Measurements from ENCODE around the gene CA4. TPM values are rescaled to one million over a fixed set of nuclear protein-coding genes. Genes with fewer than 3 reads are reported as not detected.

The CA4 gene
- total RNA-seq, 2 experiments from 2014 or later = not detected

- peaks cover 56% of the 10 kb centered on the region for H3K27me3 Mint-ChIP-seq
- POLR2A ChIA-PET = interaction anchor here (1.1 kb wide), 1 partner anchor 12 kb away, joined by 3 read pairs; no protein-coding TSS in a partner anchor
- H3K27ac Mint-ChIP-seq = no peak overlapping the region
- H3K4me1 Mint-ChIP-seq = peaks cover 42% of the 10 kb centered on the region
- no peaks in the 10 kb centered on the region for H3K9me3 Mint-ChIP-seq
- ATAC-seq (ENCODE audit: low read depth) = no peak
- no peak overlapping the region for H3K4me3 Mint-ChIP-seq
- peaks cover 2% of the 10 kb centered on the region for H3K36me3 Mint-ChIP-seq
- DNase-seq = no peak
Measured at GRCh38 chr17:60138769-60139437, 10.9 kb upstream of the CA4 start.

GRCh38 chr17:60139438-60140285 lies 10.1 kb upstream of the CA4 start:
- peak; percentile 87 for DNase-seq
- H3K36me3 Mint-ChIP-seq = peaks cover 1% of the 10 kb centered on the region
- peaks cover 37% of the 10 kb centered on the region for H3K4me1 Mint-ChIP-seq
- H3K27me3 Mint-ChIP-seq = peaks cover 64% of the 10 kb centered on the region
- H3K27ac Mint-ChIP-seq = no peak overlapping the region
- ATAC-seq (ENCODE audit: low read depth) = peak; percentile 28
- H3K4me3 Mint-ChIP-seq = no peak overlapping the region
- POLR2A ChIA-PET = interaction anchor here (1.1 kb wide), 1 partner anchor 12 kb away, joined by 3 read pairs; no protein-coding TSS in a partner anchor
- H3K9me3 Mint-ChIP-seq = no peaks in the 10 kb centered on the region

- no peaks in the 10 kb centered on the region for H3K36me3 Mint-ChIP-seq
- ATAC-seq (ENCODE audit: low read depth) (no peak), DNase-seq (no peak)
- H3K9me3 Mint-ChIP-seq = no peaks in the 10 kb centered on the region
- POLR2A ChIA-PET = no interaction called here
- H3K27ac Mint-ChIP-seq = no peak overlapping the region
- H3K4me3 Mint-ChIP-seq = no peak overlapping the region
- H3K27me3 Mint-ChIP-seq = peaks cover 81% of the 10 kb centered on the region
- H3K4me1 Mint-ChIP-seq = peaks cover 28% of the 10 kb centered on the region
Measured at GRCh38 chr17:60141111-60142018, 8.4 kb upstream of the CA4 start.

GRCh38 chr17:60142872-60143499 lies 6.8 kb upstream of the CA4 start:
- POLR2A ChIA-PET = interaction anchor here (0.5 to 0.6 kb wide), 2 partner anchors 7 to 396 kb away, joined by 6 to 7 read pairs; no protein-coding TSS in a partner anchor
- H3K9me3 Mint-ChIP-seq = no peaks in the 10 kb centered on the region
- H3K36me3 Mint-ChIP-seq = no peaks in the 10 kb centered on the region
- H3K27me3 Mint-ChIP-seq = peaks cover 93% of the 10 kb centered on the region
- H3K27ac Mint-ChIP-seq = no peak overlapping the region
- DNase-seq = peak; percentile 79
- peaks cover 28% of the 10 kb centered on the region for H3K4me1 Mint-ChIP-seq
- peak; percentile 74 for ATAC-seq (ENCODE audit: low read depth)
- H3K4me3 Mint-ChIP-seq = peak overlapping the region; percentile 42

DNA sequence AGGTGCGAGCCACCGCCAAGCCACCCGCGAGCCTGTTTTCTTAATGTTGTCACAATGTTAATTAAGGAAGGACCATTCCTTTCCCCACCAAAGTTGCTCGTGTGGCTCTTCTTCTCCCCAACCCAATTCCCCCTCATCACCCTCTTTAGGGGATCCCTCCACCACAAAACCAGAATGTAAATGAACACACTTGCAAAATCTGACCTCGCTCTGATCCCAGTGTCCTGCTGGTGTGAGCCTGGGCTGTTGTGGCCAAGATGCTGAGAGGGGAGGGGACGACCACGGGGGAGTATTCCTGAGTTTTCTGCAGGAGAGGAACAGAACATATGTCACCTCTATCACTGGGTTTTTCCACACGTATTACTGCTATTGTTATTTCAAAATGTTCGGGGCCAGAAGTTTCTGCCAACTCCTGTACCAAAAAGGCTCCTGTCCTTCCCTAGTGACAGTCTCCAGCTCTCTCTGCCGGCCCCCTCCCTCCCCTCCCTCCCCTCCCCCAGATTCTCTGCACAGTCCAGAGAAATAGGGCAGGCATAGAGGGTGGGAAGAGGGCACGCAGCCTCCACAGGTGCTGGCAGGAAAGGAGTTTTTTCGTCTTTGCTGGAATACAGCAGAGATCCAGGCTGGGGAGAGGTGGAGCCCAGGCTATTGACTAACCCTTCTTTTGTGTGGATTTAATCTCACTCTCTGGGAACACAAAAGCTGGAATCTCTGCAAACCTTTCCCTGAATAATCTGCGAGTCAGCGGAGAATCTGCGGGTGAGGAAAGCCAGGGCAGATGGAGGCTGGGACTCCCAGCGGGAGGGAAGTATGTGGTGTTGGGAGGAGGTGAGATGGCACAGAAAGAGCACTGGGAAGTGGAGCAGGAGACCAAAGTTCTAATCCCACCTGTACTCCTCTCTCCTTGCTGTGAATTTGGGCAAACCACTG lies 4.5 kb upstream of the CA4 start:
- Mint-ChIP-seq H3K36me3 (no peaks in the 10 kb centered on the region), H3K4me3 (no peak overlapping the region), H3K9me3 (no peaks in the 10 kb centered on the region), H3K27me3 (peaks cover 87% of the 10 kb centered on the region), H3K4me1 (peaks cover 27% of the 10 kb centered on the region), H3K27ac (no peak overlapping the region)
- no peak for DNase-seq
- no peak for ATAC-seq (ENCODE audit: low read depth)
- POLR2A ChIA-PET = no interaction called here

DNA sequence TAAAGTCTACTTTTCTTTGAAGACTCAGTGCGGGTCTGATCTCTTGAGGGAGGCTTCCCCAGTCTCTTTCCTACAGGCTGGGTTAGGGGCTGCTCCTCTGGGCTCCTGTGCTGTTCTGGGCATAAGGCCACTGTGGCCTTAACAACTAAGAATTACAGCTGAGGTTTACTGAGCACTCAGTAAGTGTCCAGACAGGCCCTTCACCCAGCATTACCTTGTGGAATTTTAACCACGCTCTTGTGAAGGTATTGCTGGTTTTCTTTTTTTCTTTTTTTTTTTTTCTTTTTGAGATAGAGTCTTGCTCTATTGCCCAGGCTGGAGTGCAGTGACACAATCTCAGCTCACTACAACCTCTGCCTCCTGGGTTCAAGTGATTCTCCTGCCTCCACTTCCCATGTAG lies 3.6 kb upstream of the CA4 start:
- H3K9me3 Mint-ChIP-seq = no peaks in the 10 kb centered on the region
- no peak overlapping the region for H3K27ac Mint-ChIP-seq
- DNase-seq (no peak), ATAC-seq (ENCODE audit: low read depth) (no peak)
- POLR2A ChIA-PET = no interaction called here
- H3K4me1 Mint-ChIP-seq = peaks cover 27% of the 10 kb centered on the region
- no peaks in the 10 kb centered on the region for H3K36me3 Mint-ChIP-seq
- no peak overlapping the region for H3K4me3 Mint-ChIP-seq
- H3K27me3 Mint-ChIP-seq = peaks cover 85% of the 10 kb centered on the region

DNA sequence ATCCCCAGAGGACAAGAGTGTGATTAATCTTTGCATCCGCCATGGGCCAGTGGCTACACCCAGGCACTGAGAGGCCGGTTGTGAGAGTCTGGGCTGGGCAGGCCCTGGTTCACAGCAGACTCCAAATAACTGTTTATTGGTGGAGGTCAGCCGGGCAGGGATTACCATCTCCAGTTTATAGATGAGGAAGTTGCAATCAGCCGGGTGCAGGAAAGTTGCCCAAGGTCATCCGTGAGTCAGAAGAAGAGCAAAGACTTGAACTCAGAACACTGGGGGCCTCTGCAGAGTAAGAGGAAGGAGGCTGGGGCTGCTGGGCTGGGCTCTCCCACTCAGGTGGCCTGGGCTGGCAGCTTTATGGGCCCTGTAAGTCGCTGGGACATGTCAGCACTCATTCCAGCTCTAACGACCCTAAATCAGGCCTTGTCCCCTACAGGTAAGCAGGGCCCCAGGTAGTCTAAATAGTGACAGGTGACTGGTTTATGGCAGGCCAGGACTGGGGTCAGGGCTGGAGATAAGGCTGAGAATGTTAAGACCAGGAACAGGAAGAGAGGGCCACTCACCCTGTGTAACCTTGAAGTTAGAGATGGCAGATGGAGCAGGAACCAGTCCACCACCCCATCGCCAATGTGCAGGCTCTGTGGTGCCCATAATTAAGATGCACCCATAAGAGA lies 2.1 kb upstream of the CA4 start:
- Mint-ChIP-seq H3K27me3 (peaks cover 84% of the 10 kb centered on the region), H3K27ac (no peak overlapping the region), H3K4me1 (peaks cover 24% of the 10 kb centered on the region), H3K9me3 (no peaks in the 10 kb centered on the region), H3K4me3 (no peak overlapping the region), H3K36me3 (no peaks in the 10 kb centered on the region)
- no peak for ATAC-seq (ENCODE audit: low read depth)
- POLR2A ChIA-PET = no interaction called here
- DNase-seq = no peak

DNA sequence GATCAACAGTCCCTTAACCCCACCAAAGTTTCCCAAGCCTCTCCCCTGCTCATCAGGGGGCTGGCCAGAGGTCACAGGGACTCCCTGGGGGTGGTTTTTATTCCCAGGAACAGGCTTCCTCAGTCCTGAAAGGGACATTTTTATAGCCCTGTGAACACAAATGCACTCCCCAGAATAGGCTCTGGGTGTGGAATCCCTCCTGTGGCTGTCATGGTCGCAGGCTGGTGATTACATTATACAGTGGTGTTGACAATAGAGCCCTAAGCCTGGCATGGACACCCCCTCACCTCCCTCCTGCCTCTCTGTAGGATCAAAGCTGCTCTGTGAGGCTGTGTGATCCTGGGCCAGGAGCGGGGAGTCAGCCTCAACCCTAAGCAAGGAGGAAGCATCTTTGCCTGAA lies 1.4 kb upstream of the CA4 start:
- Mint-ChIP-seq H3K27me3 (peaks cover 83% of the 10 kb centered on the region), H3K36me3 (no peaks in the 10 kb centered on the region), H3K4me3 (no peak overlapping the region), H3K4me1 (peaks cover 17% of the 10 kb centered on the region), H3K9me3 (no peaks in the 10 kb centered on the region), H3K27ac (no peak overlapping the region)
- POLR2A ChIA-PET = no interaction called here
- DNase-seq (no peak), ATAC-seq (ENCODE audit: low read depth) (no peak)

- H3K27me3 Mint-ChIP-seq = peaks cover 59% of the 10 kb centered on the region
Measured at GRCh38 chr17:60151355-60151754, 1.6 kb downstream of the CA4 start.

DNA sequence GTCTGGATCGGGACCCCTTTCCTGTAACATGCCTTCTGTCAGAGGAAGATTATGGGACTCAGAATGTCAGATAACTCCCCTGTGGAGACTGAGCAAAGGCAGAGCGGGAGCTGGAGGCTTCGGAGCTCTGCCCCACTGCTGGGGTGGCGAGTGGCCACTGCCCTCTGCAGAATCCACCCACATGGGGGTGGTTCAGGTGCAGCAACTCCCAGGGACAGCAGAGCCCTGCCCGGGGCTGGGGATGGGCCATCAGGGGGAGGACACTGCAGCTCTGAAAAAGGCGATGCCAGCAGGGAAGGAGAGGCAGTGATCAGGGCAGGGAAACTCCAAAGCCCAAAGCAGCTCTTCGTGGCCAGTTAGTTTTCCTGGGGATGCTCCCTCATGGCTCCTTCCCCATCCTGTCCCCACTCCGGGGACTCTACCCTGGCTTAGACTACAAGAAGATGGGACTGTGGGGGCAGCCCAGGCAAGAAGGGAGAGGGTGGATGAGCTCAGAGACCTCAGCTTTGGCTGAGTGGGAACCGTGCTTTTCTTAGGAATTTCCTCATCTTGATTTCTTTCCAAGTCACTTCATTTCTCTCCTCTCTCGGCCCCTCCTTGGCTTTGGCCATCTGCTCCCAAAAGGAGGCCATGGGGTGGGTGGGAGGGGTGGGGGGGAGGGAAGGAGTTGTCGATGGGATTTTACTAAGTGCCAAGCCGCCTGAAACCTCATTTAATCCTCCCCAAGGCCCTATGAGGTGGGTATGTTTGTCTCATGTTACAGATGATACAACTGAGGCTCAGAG lies 4.0 kb downstream of the CA4 start:
- H3K9me3 Mint-ChIP-seq = no peaks in the 10 kb centered on the region
- no peaks in the 10 kb centered on the region for H3K36me3 Mint-ChIP-seq
- no peak for DNase-seq

More at GRCh38 chr17:60151355-60151754, 1.6 kb downstream of the CA4 start:
- Mint-ChIP-seq H3K4me1 (peaks cover 9% of the 10 kb centered on the region), H3K9me3 (no peaks in the 10 kb centered on the region), H3K27ac (no peak overlapping the region), H3K4me3 (peak overlapping the region; percentile 65), H3K36me3 (no peaks in the 10 kb centered on the region)
- no peak for DNase-seq
- ATAC-seq (ENCODE audit: low read depth) = peak; percentile 70
- POLR2A ChIA-PET = interaction anchor here (0.5 to 1.1 kb wide), 4 partner anchors 12 to 707 kb away, joined by 3 to 4 read pairs (median 3); no protein-coding TSS in a partner anchor

More for the DNA sequence above, 4.0 kb downstream of the CA4 start:
- peaks cover 37% of the 10 kb centered on the region for H3K27me3 Mint-ChIP-seq
- H3K4me3 Mint-ChIP-seq = no peak overlapping the region
- H3K4me1 Mint-ChIP-seq = peaks cover 9% of the 10 kb centered on the region
- no peak for ATAC-seq (ENCODE audit: low read depth)
- POLR2A ChIA-PET = no interaction called here
- H3K27ac Mint-ChIP-seq = no peak overlapping the region
